ENCODE measurements around the gene PPP1R14C. TPM values are rescaled to one million over a fixed set of nuclear protein-coding genes. Genes with fewer than 3 reads are reported as not detected.
A peak's percentile ranks its signal among the peaks of the same experiment; 100 is the strongest.

The PPP1R14C gene
- total and polyA plus RNA-seq, 8 donors, result 0.09 to 7.3 (median 0.74) TPM

DNA sequence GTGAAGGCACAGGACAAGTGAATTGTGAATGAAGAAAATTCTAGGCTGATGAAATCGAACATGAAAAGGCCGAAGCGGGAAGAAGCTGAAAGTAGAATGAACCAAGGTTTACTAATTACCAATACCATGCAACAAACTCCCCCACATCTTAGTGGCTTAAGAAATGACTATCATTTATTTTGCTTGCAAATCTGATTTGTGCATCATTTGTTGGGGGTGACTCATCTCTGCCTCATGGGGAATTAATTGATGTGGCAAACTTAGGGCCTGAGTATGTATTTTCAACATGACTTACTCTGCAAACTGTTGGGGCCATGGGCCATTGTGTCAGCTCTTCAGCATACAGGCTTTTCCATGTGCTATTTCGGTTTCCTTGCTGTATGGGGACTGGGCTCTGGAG is 26.8 kb downstream of the PPP1R14C start:
- Histone ChIP-seq H3K4me3 (no peak overlapping the region), H3K9me3 (no peaks in the 10 kb centered on the region), H3K27me3 (no peaks in the 10 kb centered on the region), H3K4me1 (no peaks in the 10 kb centered on the region), H3K36me3 (no peaks in the 10 kb centered on the region), H3K27ac (no peak overlapping the region)
- no peak for TF ChIP-seq CTCF (IDR thresholded peaks at IDR 0.05)
- 73 to 95% methylated on average over 4 of the region's 4 CpGs for WGBS, 2 donors
- intact Hi-C loops (cut with DNase I), result no loop called here
- no peak for DNase-seq
- FAIRE-seq, result no peak
- peak in 1 of 4 donors; percentile 37 for ATAC-seq

- intact Hi-C loops (cut with DNase I), result no loop called here
- no peak overlapping the region for H3K4me3 ChIP-seq
- no peaks in the 10 kb centered on the region for H3K4me1 ChIP-seq
- no peak for DNase-seq
- FAIRE-seq, result no peak
- WGBS, 2 donors, result 73 to 90% methylated on average over 2 of the region's 2 CpGs
- ATAC-seq, result no peak
- H3K9me3 ChIP-seq, result no peaks in the 10 kb centered on the region
- no peaks in the 10 kb centered on the region for H3K36me3 ChIP-seq
- no peaks in the 10 kb centered on the region for H3K27me3 ChIP-seq
- H3K27ac ChIP-seq, result no peak overlapping the region
- TF ChIP-seq CTCF (IDR thresholded peaks at IDR 0.05), result no peak
Observed at GRCh38 chr6:150172929-150173328, 30.1 kb downstream of the PPP1R14C start.

DNA sequence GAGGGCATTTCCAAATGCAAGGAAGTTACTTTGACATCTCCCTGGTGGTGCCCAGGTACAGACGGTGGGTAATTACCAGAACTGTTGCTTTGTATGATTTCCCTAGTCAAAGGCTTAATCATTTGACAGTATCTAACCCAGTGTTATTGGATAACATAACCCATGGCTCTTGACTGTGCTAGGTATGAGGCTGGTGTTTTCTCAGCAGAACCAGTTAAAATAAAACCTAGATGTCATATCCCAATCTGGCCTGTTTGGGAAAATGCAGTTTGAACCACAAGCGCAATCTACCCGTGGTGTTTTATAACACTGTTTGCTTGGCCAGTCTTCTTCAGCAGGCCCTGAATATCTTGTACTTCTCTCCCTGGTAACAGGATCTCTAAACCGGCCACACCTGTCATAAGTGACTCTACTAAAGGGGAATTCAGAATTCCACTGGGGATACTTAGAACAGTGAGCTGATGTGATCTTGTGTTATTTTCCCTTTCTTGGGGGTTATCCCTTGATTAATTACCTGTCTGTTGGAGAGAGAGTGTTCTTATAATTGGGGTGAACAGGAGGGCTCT is 32.8 kb downstream of the PPP1R14C start:
- ATAC-seq (peak in 2 of 4 donors; percentile 9 to 23), FAIRE-seq (no peak), DNase-seq (no peak)
- Histone ChIP-seq H3K36me3 (no peaks in the 10 kb centered on the region), H3K4me1 (no peaks in the 10 kb centered on the region), H3K9me3 (no peaks in the 10 kb centered on the region), H3K4me3 (no peak overlapping the region), H3K27me3 (no peaks in the 10 kb centered on the region), H3K27ac (no peak overlapping the region)
- TF ChIP-seq CTCF (IDR thresholded peaks at IDR 0.05), result no peak
- intact Hi-C loops (cut with DNase I), result no loop called here
- WGBS, 2 donors, result 51 to 62% methylated on average over 4 of the region's 4 CpGs

- ATAC-seq (peak in 1 of 4 donors; percentile 27), DNase-seq (no peak), FAIRE-seq (no peak)
- Histone ChIP-seq H3K36me3 (no peaks in the 10 kb centered on the region), H3K27ac (no peak overlapping the region), H3K4me1 (no peaks in the 10 kb centered on the region), H3K4me3 (no peak overlapping the region), H3K9me3 (no peaks in the 10 kb centered on the region), H3K27me3 (no peaks in the 10 kb centered on the region)
- TF ChIP-seq CTCF (IDR thresholded peaks at IDR 0.05), result no peak
- intact Hi-C loops (cut with DNase I), result no loop called here
- 61 to 66% methylated on average over 8 of the region's 8 CpGs for WGBS, 2 donors
Observed at GRCh38 chr6:150176152-150176551, 33.3 kb downstream of the PPP1R14C start.

GRCh38 chr6:150176659-150177058 is 33.8 kb downstream of the PPP1R14C start:
- Histone ChIP-seq H3K36me3 (no peaks in the 10 kb centered on the region), H3K4me1 (no peaks in the 10 kb centered on the region), H3K9me3 (no peaks in the 10 kb centered on the region), H3K27me3 (no peaks in the 10 kb centered on the region), H3K4me3 (no peak overlapping the region), H3K27ac (peak overlapping the region in 1 of 4 donors; percentile 8)
- no peak for TF ChIP-seq CTCF (IDR thresholded peaks at IDR 0.05)
- intact Hi-C loops (cut with DNase I), result no loop called here
- FAIRE-seq, result no peak
- DNase-seq, result no peak
- no peak for ATAC-seq
- WGBS, 2 donors, result 75 to 77% methylated on average over 8 of the region's 8 CpGs
